Astrocyte of the cerebellum (primary cell): ENCODE measurements around the gene GTF2IRD1.
A peak's percentile ranks its signal among the peaks of the same experiment; 100 is the strongest.

ENCODE experiments used
- DNase-seq: peaks from one replicate; pipeline ENCODE4 v3.0.0-alpha.2; 2011; ENCODE audit warnings: low read depth
- H3K4me3 ChIP-seq: 2 replicates; pipeline ENCODE4 v1.5.1; 2011; ENCODE audit warnings: mild to moderate bottlenecking, low read depth, low read length, moderate library complexity
- CTCF ChIP-seq: IDR thresholded peaks from 2 replicates; pipeline ENCODE4 v1.5.1; 2012; ENCODE audit warnings: low read length, low read depth, moderate library complexity, mild to moderate bottlenecking; ENCODE audit errors: missing control alignments
- in situ Hi-C: cut with HindIII; loops from 2 replicates; pipeline ENCODE4 v1.10.0; 2017; ENCODE audit warnings: low sequenced_read_pairs

GTF2IRD1 gene

GRCh38 chr7:74498996-74499834 is 45.5 kb downstream of the GTF2IRD1 start:
- no peak overlapping the region for H3K4me3 ChIP-seq
- in situ Hi-C loops = loop anchor here (5.0 kb wide), 1 partner anchor 82 kb away; no protein-coding TSS in a partner anchor
- no peak for DNase-seq
- no peak for TF ChIP-seq CTCF

GRCh38 chr7:74499835-74500388 is 46.2 kb downstream of the GTF2IRD1 start:
- in situ Hi-C loops = loop anchor here (5.0 kb wide), 1 partner anchor 83 kb away; no protein-coding TSS in a partner anchor
- TF ChIP-seq CTCF = no peak
- H3K4me3 ChIP-seq = no peak overlapping the region
- DNase-seq = no peak

GRCh38 chr7:74501298-74501697 is 47.6 kb downstream of the GTF2IRD1 start:
- in situ Hi-C loops = no loop called here
- no peak for TF ChIP-seq CTCF
- H3K4me3 ChIP-seq = no peak overlapping the region
- DNase-seq = no peak

- DNase-seq = peak; percentile 36
- no peak for TF ChIP-seq CTCF
- no peak overlapping the region for H3K4me3 ChIP-seq
- in situ Hi-C loops = no loop called here
These were observed 48.6 kb downstream of the GTF2IRD1 start for GRCh38 chr7:74502216-74502891.

GRCh38 chr7:74503061-74503460 is 49.4 kb downstream of the GTF2IRD1 start:
- TF ChIP-seq CTCF = no peak
- in situ Hi-C loops = no loop called here
- H3K4me3 ChIP-seq = no peak overlapping the region
- DNase-seq = no peak

GRCh38 chr7:74503943-74504342 is 50.2 kb downstream of the GTF2IRD1 start:
- in situ Hi-C loops = no loop called here
- no peak for TF ChIP-seq CTCF
- H3K4me3 ChIP-seq = no peak overlapping the region
- DNase-seq = no peak
